H1 (cell line): ENCODE results near the gene SNRPA1. TPM values are rescaled to one million over a fixed set of nuclear protein-coding genes. Genes with fewer than 3 reads are reported as not detected.

Source experiments
- CTCF ChIA-PET: fragments of 300-600 bp; sonication (Branson Sonifier 250); formaldehyde crosslinking; loops from one replicate; lab custom pipeline; 2021; ENCODE audit not compliant: partially characterized antibody; lab: Charles Lee
- POLR2A ChIA-PET: fragments of 300-600 bp; sonication (Branson Sonifier 250); formaldehyde crosslinking; loops from one replicate; lab custom pipeline; 2021; ENCODE audit warnings: inconsistent platforms; ENCODE audit not compliant: partially characterized antibody; lab: Charles Lee
- DNase-seq, 2 experiments: peaks; one replicate each; pipeline versions ENCODE4 v3.0.0 to v3.0.0-alpha.2; 2010 to 2022; ENCODE audit warnings: low spot score in 2 of 2, low read depth in 1 of 2, mixed read lengths in 1 of 2
- FAIRE-seq: peaks from 2 replicates; lab custom pipeline; 2011; peaks lifted over from hg19 to GRCh38; lab: Jason Lieb, UNC
- H2AFZ ChIP-seq: 2 replicates; pipeline ENCODE4 v1.8.1; 2012; ENCODE audit warnings: low read length, inconsistent platforms
- H2AK5ac ChIP-seq: 2 replicates; pipeline ENCODE4 v1.6.1; 2013; ENCODE audit warnings: low read depth, low read length
- H2BK120ac ChIP-seq: replicated peaks from 2 replicates; pipeline ENCODE3; 2013; ENCODE audit warnings: low read depth, low read length, inconsistent platforms
- H2BK12ac ChIP-seq: 2 replicates; pipeline ENCODE4 v1.6.1; 2013; ENCODE audit warnings: low read depth, low read length
- H2BK15ac ChIP-seq: 2 replicates; pipeline ENCODE4 v1.6.1; 2013; ENCODE audit warnings: low read length
- H2BK20ac ChIP-seq: 2 replicates; pipeline ENCODE4 v1.6.1; 2013; ENCODE audit warnings: low read length
- H2BK5ac ChIP-seq: 2 replicates; pipeline ENCODE4 v1.6.1; 2013; ENCODE audit warnings: low read depth, low read length
- H3K14ac ChIP-seq: 2 replicates; pipeline ENCODE4 v1.6.1; 2013; ENCODE audit warnings: inconsistent platforms; ENCODE audit not compliant: insufficient read length
- H3K18ac ChIP-seq: 2 replicates; pipeline ENCODE4 v1.6.1; 2013; ENCODE audit warnings: low read length; ENCODE audit errors: extremely low read depth
- H3K23ac ChIP-seq: 2 replicates; pipeline ENCODE4 v1.6.1; 2013; ENCODE audit warnings: inconsistent platforms; ENCODE audit not compliant: insufficient read length
- H3K23me2 ChIP-seq: 2 replicates; pipeline ENCODE4 v1.6.1; 2013; ENCODE audit warnings: low read depth, low read length
- H3K27ac ChIP-seq: 2 replicates; pipeline ENCODE4 v1.6.1; 2011; ENCODE audit warnings: low read depth, low read length, inconsistent platforms
- H3K27me3 ChIP-seq, 4 experiments: replicated peaks in 1 of 4; 1 replicate in 1 of 4; 2 replicates in 3 of 4; pipeline versions ENCODE4 v1.6.1 to v1.8.1; 2011 to 2013; ENCODE audit warnings: low read length in 3 of 4, mild to moderate bottlenecking in 3 of 4, inconsistent platforms in 2 of 4, mixed read lengths in 2 of 4, moderate library complexity in 1 of 4; ENCODE audit not compliant: control insufficient read depth in 3 of 4, insufficient read depth in 3 of 4; ENCODE audit errors: extremely low read depth in 1 of 4
- H3K36me3 ChIP-seq, 4 experiments: 2 replicates each; pipeline versions ENCODE4 v1.6.1 to v1.8.1; 2011 to 2013; ENCODE audit warnings: mild to moderate bottlenecking in 4 of 4, low read length in 3 of 4, moderate library complexity in 2 of 4, control low read depth in 1 of 4, inconsistent platforms in 1 of 4; ENCODE audit not compliant: insufficient read depth in 4 of 4, control insufficient read depth in 2 of 4
- H3K4ac ChIP-seq: replicated peaks from 2 replicates; pipeline ENCODE3; 2013; ENCODE audit warnings: low read length, low read depth, mixed read lengths, inconsistent platforms; ENCODE audit not compliant: insufficient read length
- H3K4me1 ChIP-seq, 4 experiments: replicated peaks in 1 of 4; 1 replicate in 1 of 4; 2 replicates in 3 of 4; pipeline versions ENCODE4 v1.6.1 to v1.8.1; 2011 to 2013; ENCODE audit warnings: low read length in 3 of 4, inconsistent platforms in 2 of 4, mixed read lengths in 1 of 4; ENCODE audit not compliant: insufficient read depth in 4 of 4, control insufficient read depth in 3 of 4
- H3K4me2 ChIP-seq, 2 experiments: 2 replicates each; pipeline versions ENCODE4 v1.6.1 to v1.8.1; 2011 to 2013; ENCODE audit warnings: low read depth in 2 of 2, low read length in 2 of 2, control low read depth in 1 of 2, inconsistent platforms in 1 of 2, mild to moderate bottlenecking in 1 of 2; ENCODE audit not compliant: insufficient read depth in 1 of 2
- H3K4me3 ChIP-seq, 4 experiments: fragments of 200-600, 300-600 bp in 1 of 4; sonication (generic), shearing (Covaris generic), sonication (Bioruptor Twin) in 1 of 4; 2 replicates each; pipeline versions ENCODE4 v1.5.1 to v1.8.1; 2011 to 2016; ENCODE audit warnings: low read length in 4 of 4, low read depth in 3 of 4, control low read depth in 2 of 4, inconsistent platforms in 2 of 4, mild to moderate bottlenecking in 2 of 4, mixed read lengths in 1 of 4, moderate library complexity in 1 of 4; ENCODE audit not compliant: insufficient read depth in 2 of 4; ENCODE audit errors: extremely low read depth in 1 of 4
- H3K56ac ChIP-seq: replicated peaks from 2 replicates; pipeline ENCODE3; 2013; ENCODE audit warnings: low read depth, mild to moderate bottlenecking, mixed read lengths, low read length, inconsistent platforms; ENCODE audit not compliant: insufficient read length
- H3K79me1 ChIP-seq: 2 replicates; pipeline ENCODE4 v1.6.1; 2013; ENCODE audit warnings: low read depth, low read length, control low read depth
- H3K79me2 ChIP-seq, 2 experiments: 2 replicates each; pipeline versions ENCODE4 v1.6.1 to v1.8.1; 2012 to 2013; ENCODE audit warnings: low read length in 2 of 2, mild to moderate bottlenecking in 2 of 2, inconsistent platforms in 1 of 2; ENCODE audit not compliant: insufficient read depth in 2 of 2, control insufficient read depth in 1 of 2
- H3K9ac ChIP-seq, 4 experiments: replicated peaks in 1 of 4; 1 replicate in 1 of 4; 2 replicates in 3 of 4; pipeline versions ENCODE4 v1.6.1 to v1.8.1; 2011 to 2013; ENCODE audit warnings: low read depth in 3 of 4, low read length in 3 of 4, control low read depth in 2 of 4, mild to moderate bottlenecking in 2 of 4, moderate library complexity in 2 of 4, inconsistent platforms in 1 of 4; ENCODE audit errors: extremely low read depth in 1 of 4
- H3K9me3 ChIP-seq, 2 experiments: 2 replicates each; pipeline versions ENCODE4 v1.6.1 to v1.8.1; 2012 to 2013; ENCODE audit warnings: mild to moderate bottlenecking in 2 of 2, moderate library complexity in 2 of 2, control low read depth in 1 of 2, inconsistent platforms in 1 of 2, low read depth in 1 of 2, low read length in 1 of 2, mixed read lengths in 1 of 2; ENCODE audit not compliant: insufficient read depth in 2 of 2
- H4K20me1 ChIP-seq, 2 experiments: replicated peaks in 1 of 2; 2 replicates each; pipeline versions ENCODE3 to v1.8.1; 2011 to 2013; ENCODE audit warnings: inconsistent platforms in 2 of 2, low read length in 2 of 2, mild to moderate bottlenecking in 1 of 2; ENCODE audit not compliant: insufficient read depth in 2 of 2, control insufficient read depth in 1 of 2
- H4K5ac ChIP-seq: 2 replicates; pipeline ENCODE4 v1.6.1; 2013; ENCODE audit warnings: low read length, low read depth, mixed read lengths, inconsistent platforms; ENCODE audit not compliant: insufficient read length
- H4K8ac ChIP-seq: 2 replicates; pipeline ENCODE4 v1.8.0; 2013; ENCODE audit warnings: mild to moderate bottlenecking, moderate library complexity, low read length, inconsistent platforms; ENCODE audit not compliant: insufficient read depth; ENCODE audit errors: extremely low read depth
- H4K91ac ChIP-seq: replicated peaks from 2 replicates; pipeline ENCODE3; 2013; ENCODE audit warnings: low read length, mixed read lengths, inconsistent platforms; ENCODE audit not compliant: insufficient read length
- YY1 ChIP-seq: IDR thresholded peaks from 2 replicates; pipeline ENCODE4 v1.6.1; 2011; ENCODE audit warnings: low read depth, mild to moderate bottlenecking, low read length
- ZNF274 ChIP-seq: IDR thresholded peaks from 2 replicates; pipeline ENCODE4 v1.7.0; 2012; ENCODE audit warnings: low read length, borderline replicate concordance; ENCODE audit errors: extremely low read depth
- WGBS, 2 experiments: shearing (Covaris generic) in 1 of 2; methylation state at CpG; one replicate each; pipeline versions ENCODE4 v1.1.6 to v1.1.7; 2013 to 2015; ENCODE audit warnings: low lambda C conversion rate in 2 of 2, mixed read lengths in 2 of 2, inconsistent platforms in 1 of 2, low coverage in 1 of 2, missing lambda C conversion rate in 1 of 2; ENCODE audit not compliant: insufficient replicate concordance in 2 of 2, insufficient coverage in 1 of 2, insufficient read length in 1 of 2; ENCODE audit errors: extremely low coverage in 1 of 2, missing lambda C conversion rate in 1 of 2; 5-methylcytosine and 5-hydroxymethylcytosine counted together
- polyA plus RNA-seq, 7 experiments: library from polyadenylated mRNA; depleted of rRNA in 3 of 7; stranded (reverse) in 5 of 7; unstranded in 2 of 7; fragments of >200 nt in 5 of 7; fragments of 200-250 nt in 2 of 7; gene quantifications; 1 replicate in 5 of 7; 2 replicates in 1 of 7; 4 replicates in 1 of 7; pipeline versions ENCODE4 v1.2.1 to v1.2.3, GENCODE V29; 2011 to 2013; ENCODE audit warnings: missing spikeins in 2 of 7, mixed read lengths in 2 of 7
- total RNA-seq: library from RNA; stranded (reverse); fragmentation: NEBNext Ultra II Directional; extraction: Animal tissue kit (Norgen Biotek cat#: 25700); gene quantifications from 2 replicates; pipeline ENCODE4 v1.2.1, GENCODE V29; 2021
- TF ChIP-seq, protein P1 (sequence below): IDR thresholded peaks from 2 replicates; pipeline ENCODE4 v1.6.1; 2011; ENCODE audit warnings: low read length, improper control_type of control experiment

The SNRPA1 gene
- total and polyA plus RNA-seq, 2 of the 8 experiments (the other 6 are each of a cell fraction or from before 2014, with no cell fraction given): 140 to 221 TPM

- no peak overlapping the region for H2AFZ ChIP-seq
- no peaks in the 10 kb centered on the region; the same call in 1 of the 2 replicates for H3K79me1 ChIP-seq
- H3K4ac ChIP-seq: no peak overlapping the region
- TF ChIP-seq ZNF274: no peak
- TF ChIP-seq YY1: no peak
- TF ChIP-seq, protein P1, sequence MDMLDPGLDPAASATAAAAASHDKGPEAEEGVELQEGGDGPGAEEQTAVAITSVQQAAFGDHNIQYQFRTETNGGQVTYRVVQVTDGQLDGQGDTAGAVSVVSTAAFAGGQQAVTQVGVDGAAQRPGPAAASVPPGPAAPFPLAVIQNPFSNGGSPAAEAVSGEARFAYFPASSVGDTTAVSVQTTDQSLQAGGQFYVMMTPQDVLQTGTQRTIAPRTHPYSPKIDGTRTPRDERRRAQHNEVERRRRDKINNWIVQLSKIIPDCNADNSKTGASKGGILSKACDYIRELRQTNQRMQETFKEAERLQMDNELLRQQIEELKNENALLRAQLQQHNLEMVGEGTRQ: no peak
- H3K27me3 ChIP-seq: no peaks in the 10 kb centered on the region
- no peak overlapping the region for H2AK5ac ChIP-seq
- no peak overlapping the region for H3K9ac ChIP-seq
- no peak overlapping the region for H2BK5ac ChIP-seq
- no peak for DNase-seq
- H3K18ac ChIP-seq: no peak overlapping the region
- H3K4me2 ChIP-seq: no peak overlapping the region
- H2BK15ac ChIP-seq: no peak overlapping the region
- no peak overlapping the region for H2BK12ac ChIP-seq
- H3K27ac ChIP-seq: no peak overlapping the region
- no peak overlapping the region for H2BK120ac ChIP-seq
- CTCF ChIA-PET: interaction anchor here (0.7 to 4.4 kb wide), 6 partner anchors 8 to 259 kb away, joined by 3 to 19 read pairs (median 3); no protein-coding TSS in a partner anchor
- H3K56ac ChIP-seq: no peak overlapping the region
- peaks cover 0 to 6% of the 10 kb centered on the region in 2 experiments for H4K20me1 ChIP-seq
- H3K4me1 ChIP-seq: peaks cover 0 to 3% (median 1%) of the 10 kb centered on the region in 4 experiments; a peak in 3 of 7 replicates
- no peak overlapping the region for H4K91ac ChIP-seq
- H3K4me3 ChIP-seq: no peak overlapping the region
- no peak for FAIRE-seq
- H3K79me2 ChIP-seq: peaks cover 0 to 17% of the 10 kb centered on the region in 2 experiments; a peak in 3 of 4 replicates
- H4K5ac ChIP-seq: no peak overlapping the region
- no peaks in the 10 kb centered on the region for H3K9me3 ChIP-seq
- H3K14ac ChIP-seq: no peak overlapping the region
- no peak overlapping the region for H3K23ac ChIP-seq
- peaks cover 8% of the 10 kb centered on the region for H3K23me2 ChIP-seq
- 87% methylated on average over 5 of the region's 5 CpGs; no CpG with 5 or more reads in 1 of the 2 experiments for WGBS, 2 experiments
- H4K8ac ChIP-seq: no peak overlapping the region
- peaks cover 24 to 56% (median 42%) of the 10 kb centered on the region in 4 experiments for H3K36me3 ChIP-seq
- H2BK20ac ChIP-seq: no peak overlapping the region
- POLR2A ChIA-PET: interaction anchor here (0.9 to 1.1 kb wide), 2 partner anchors 14 to 18 kb away, joined by 3 read pairs; no protein-coding TSS in a partner anchor
Measured at GRCh38 chr15:101275018-101275417, 20.0 kb downstream of the SNRPA1 start.
